Smooth muscle cell (in vitro differentiated cells): ENCODE results near the gene SLC6A1. TPM values are rescaled to one million over a fixed set of nuclear protein-coding genes. Genes with fewer than 3 reads are reported as not detected.

Experiments
- DNase-seq: peaks from one replicate; lab custom pipeline; 2025; ENCODE audit not compliant: unreplicated experiment; lab: John Stamatoyannopoulos, UW
- H2AFZ ChIP-seq: fragments of 200-600 bp; sonication (generic); 2 replicates; pipeline ENCODE4 v1.6.0; 2016; ENCODE audit warnings: antibody characterized with exemption, low read depth, mild to moderate bottlenecking
- H3F3A ChIP-seq: fragments of 200-600 bp; sonication (generic); 2 replicates; pipeline ENCODE4 v1.6.0; 2017; ENCODE audit warnings: antibody characterized with exemption, low read depth
- H3K27ac ChIP-seq: fragments of 200-600 bp; sonication (generic); 2 replicates; pipeline ENCODE4 v1.5.1; 2016; ENCODE audit warnings: low read depth, mild to moderate bottlenecking
- H3K27me3 ChIP-seq: fragments of 200-600 bp; sonication (generic); 2 replicates; pipeline ENCODE4 v1.6.1; 2016; ENCODE audit warnings: low read depth, mild to moderate bottlenecking
- H3K36me3 ChIP-seq: fragments of 200-600 bp; sonication (generic); 2 replicates; pipeline ENCODE4 v1.5.1; 2016; ENCODE audit warnings: low read depth
- H3K4me1 ChIP-seq: fragments of 200-600 bp; sonication (generic); 2 replicates; pipeline ENCODE4 v1.5.1; 2016; ENCODE audit warnings: low read depth
- H3K4me2 ChIP-seq: fragments of 200-600 bp; sonication (generic); 2 replicates; pipeline ENCODE4 v1.6.0; 2016; ENCODE audit warnings: mild to moderate bottlenecking
- H3K4me3 ChIP-seq: fragments of 200-600 bp; sonication (generic); 2 replicates; pipeline ENCODE4 v1.5.1; 2016; ENCODE audit warnings: mild to moderate bottlenecking
- H3K79me2 ChIP-seq: fragments of 200-600 bp; sonication (generic); 2 replicates; pipeline ENCODE4 v1.6.0; 2016; ENCODE audit warnings: low read depth, mild to moderate bottlenecking
- H3K9ac ChIP-seq: fragments of 200-600 bp; sonication (generic); 2 replicates; pipeline ENCODE4 v1.6.0; 2016; ENCODE audit warnings: low read depth
- H3K9me3 ChIP-seq: fragments of 200-600 bp; sonication (generic); replicated peaks from 2 replicates; pipeline ENCODE4 v1.5.1; 2016; ENCODE audit warnings: low read depth
- H4K20me1 ChIP-seq: fragments of 200-600 bp; sonication (generic); 2 replicates; pipeline ENCODE4 v1.6.0; 2016; ENCODE audit warnings: low read depth
- CTCF ChIP-seq: fragments of 200-600 bp; sonication (generic); IDR thresholded peaks from 2 replicates; pipeline ENCODE4 v1.5.1; 2017; ENCODE audit warnings: borderline replicate concordance, mild to moderate bottlenecking, antibody characterized with exemption; ENCODE audit not compliant: insufficient read depth, poor library complexity, severe bottlenecking
- WGBS: methylation state at CpG from one replicate; pipeline ENCODE4 v1.1.7; 2016; ENCODE audit warnings: low lambda C conversion rate; 5-methylcytosine and 5-hydroxymethylcytosine counted together
- polyA plus RNA-seq: library from polyadenylated mRNA; unstranded; fragments of >200 nt; fragmentation: Nextera tagmentation; extraction: Ambion mirVana; gene quantifications from 2 replicates; pipeline ENCODE4 v1.2.1, GENCODE V29; 2016
- total RNA-seq: library from RNA; depleted of rRNA; stranded (reverse); fragments of >200 nt; gene quantifications from 2 replicates; pipeline ENCODE4 v1.2.3, GENCODE V29; 2014

Gene SLC6A1
- total and polyA plus RNA-seq, 2 experiments from 2014 or later, result 0.26 to 0.40 TPM

GRCh38 chr3:11054739-11055438 is 62.3 kb downstream of the SLC6A1 start:
- Histone ChIP-seq H3K36me3 (no peaks in the 10 kb centered on the region), H3K27ac (no peak overlapping the region), H3K9ac (no peak overlapping the region), H3K9me3 (no peaks in the 10 kb centered on the region), H3K4me3 (no peak overlapping the region), H3F3A (no peaks in the 10 kb centered on the region), H3K27me3 (peaks cover 22% of the 10 kb centered on the region), H3K4me2 (no peak overlapping the region), H3K79me2 (no peaks in the 10 kb centered on the region), H4K20me1 (no peaks in the 10 kb centered on the region), H3K4me1 (no peaks in the 10 kb centered on the region), H2AFZ (no peak overlapping the region)
- 92% methylated on average over 17 of the region's 17 CpGs for WGBS
- DNase-seq, result no peak
- no peak for TF ChIP-seq CTCF

- H3K9me3 ChIP-seq, result no peaks in the 10 kb centered on the region
- H3K27ac ChIP-seq, result no peak overlapping the region
- H4K20me1 ChIP-seq, result no peaks in the 10 kb centered on the region
- H2AFZ ChIP-seq, result no peak overlapping the region
- WGBS, result 90% methylated on average over 10 of the region's 10 CpGs
- no peak for DNase-seq
- no peak overlapping the region for H3K9ac ChIP-seq
- peaks cover 16% of the 10 kb centered on the region for H3K27me3 ChIP-seq
- H3K79me2 ChIP-seq, result no peaks in the 10 kb centered on the region
- TF ChIP-seq CTCF, result no peak
- no peak overlapping the region for H3K4me3 ChIP-seq
- H3K4me1 ChIP-seq, result no peaks in the 10 kb centered on the region
- no peak overlapping the region for H3K4me2 ChIP-seq
- no peaks in the 10 kb centered on the region for H3F3A ChIP-seq
- no peaks in the 10 kb centered on the region for H3K36me3 ChIP-seq
Observed at GRCh38 chr3:11055496-11055895, 62.9 kb downstream of the SLC6A1 start.

- Histone ChIP-seq H3K4me3 (no peak overlapping the region), H3K36me3 (no peaks in the 10 kb centered on the region), H3K4me1 (no peaks in the 10 kb centered on the region), H3K4me2 (no peak overlapping the region), H3K27me3 (peaks cover 5% of the 10 kb centered on the region), H4K20me1 (no peaks in the 10 kb centered on the region), H3K9me3 (no peaks in the 10 kb centered on the region), H2AFZ (no peak overlapping the region), H3K9ac (no peak overlapping the region), H3F3A (no peaks in the 10 kb centered on the region), H3K27ac (no peak overlapping the region), H3K79me2 (no peaks in the 10 kb centered on the region)
- WGBS, result 81% methylated on average over 8 of the region's 8 CpGs
- no peak for DNase-seq
- no peak for TF ChIP-seq CTCF
Observed at GRCh38 chr3:11056531-11057050, 64.0 kb downstream of the SLC6A1 start.

GRCh38 chr3:11057655-11058054 is 65.1 kb downstream of the SLC6A1 start:
- Histone ChIP-seq H3K9me3 (no peaks in the 10 kb centered on the region), H4K20me1 (no peaks in the 10 kb centered on the region), H3K4me2 (no peak overlapping the region), H3K79me2 (no peaks in the 10 kb centered on the region), H3K36me3 (no peaks in the 10 kb centered on the region), H2AFZ (no peak overlapping the region), H3F3A (no peaks in the 10 kb centered on the region), H3K4me3 (no peak overlapping the region), H3K4me1 (no peaks in the 10 kb centered on the region), H3K9ac (no peak overlapping the region), H3K27ac (no peak overlapping the region), H3K27me3 (no peaks in the 10 kb centered on the region)
- WGBS, result 100% methylated on average over 1 of the region's 4 CpGs
- no peak for TF ChIP-seq CTCF
- DNase-seq, result no peak
